Coronary artery (tissue), 2 donors: ENCODE data around the gene KRT71.
A peak's percentile ranks its signal among the peaks of the same experiment; 100 is the strongest.

Experiments
- DNase-seq: peaks from one replicate; pipeline ENCODE4 v3.0.0-alpha.2; 2017; ENCODE audit warnings: low spot score
- H3K27ac ChIP-seq, 2 donors: fragments of 200-600 bp; sonication (generic); one replicate each; pipeline ENCODE4 v1.5.1; 2016 to 2019
- H3K4me3 ChIP-seq: fragments of 200-600 bp; sonication (generic); 2 replicates; pipeline ENCODE4 v1.5.1; 2016; ENCODE audit warnings: mild to moderate bottlenecking, moderate library complexity
- TF ChIP-seq, protein P1 (sequence below): fragments of 200-600 bp; sonication (generic); IDR thresholded peaks from one replicate; pipeline ENCODE4 v1.5.1; 2019; ENCODE audit warnings: antibody characterized with exemption

The KRT71 gene

DNA sequence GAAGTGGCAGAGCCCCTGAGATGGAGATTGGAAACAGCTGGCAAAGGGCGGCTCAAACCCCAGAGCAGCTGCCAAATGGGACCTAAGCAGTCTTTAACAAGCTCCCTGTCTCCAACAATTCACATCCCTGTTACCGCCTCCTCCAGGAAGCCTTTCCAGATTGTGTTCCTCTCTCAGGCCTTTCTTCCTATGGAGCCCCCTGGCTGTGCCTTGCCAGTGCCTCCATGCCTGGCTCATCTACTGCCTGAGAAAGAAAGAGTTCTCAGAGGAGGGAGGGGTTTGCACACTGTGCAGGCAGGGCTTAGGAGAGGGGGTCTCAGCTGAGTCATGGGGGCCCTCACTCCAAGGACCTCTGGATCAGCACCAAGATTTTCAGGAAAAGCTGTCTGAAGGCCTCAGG is 29.5 kb upstream of the KRT71 start:
- no peak for DNase-seq
- Histone ChIP-seq H3K27ac (no peak overlapping the region), H3K4me3 (no peak overlapping the region)
- TF ChIP-seq, protein P1, sequence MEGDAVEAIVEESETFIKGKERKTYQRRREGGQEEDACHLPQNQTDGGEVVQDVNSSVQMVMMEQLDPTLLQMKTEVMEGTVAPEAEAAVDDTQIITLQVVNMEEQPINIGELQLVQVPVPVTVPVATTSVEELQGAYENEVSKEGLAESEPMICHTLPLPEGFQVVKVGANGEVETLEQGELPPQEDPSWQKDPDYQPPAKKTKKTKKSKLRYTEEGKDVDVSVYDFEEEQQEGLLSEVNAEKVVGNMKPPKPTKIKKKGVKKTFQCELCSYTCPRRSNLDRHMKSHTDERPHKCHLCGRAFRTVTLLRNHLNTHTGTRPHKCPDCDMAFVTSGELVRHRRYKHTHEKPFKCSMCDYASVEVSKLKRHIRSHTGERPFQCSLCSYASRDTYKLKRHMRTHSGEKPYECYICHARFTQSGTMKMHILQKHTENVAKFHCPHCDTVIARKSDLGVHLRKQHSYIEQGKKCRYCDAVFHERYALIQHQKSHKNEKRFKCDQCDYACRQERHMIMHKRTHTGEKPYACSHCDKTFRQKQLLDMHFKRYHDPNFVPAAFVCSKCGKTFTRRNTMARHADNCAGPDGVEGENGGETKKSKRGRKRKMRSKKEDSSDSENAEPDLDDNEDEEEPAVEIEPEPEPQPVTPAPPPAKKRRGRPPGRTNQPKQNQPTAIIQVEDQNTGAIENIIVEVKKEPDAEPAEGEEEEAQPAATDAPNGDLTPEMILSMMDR: no peak

DNA sequence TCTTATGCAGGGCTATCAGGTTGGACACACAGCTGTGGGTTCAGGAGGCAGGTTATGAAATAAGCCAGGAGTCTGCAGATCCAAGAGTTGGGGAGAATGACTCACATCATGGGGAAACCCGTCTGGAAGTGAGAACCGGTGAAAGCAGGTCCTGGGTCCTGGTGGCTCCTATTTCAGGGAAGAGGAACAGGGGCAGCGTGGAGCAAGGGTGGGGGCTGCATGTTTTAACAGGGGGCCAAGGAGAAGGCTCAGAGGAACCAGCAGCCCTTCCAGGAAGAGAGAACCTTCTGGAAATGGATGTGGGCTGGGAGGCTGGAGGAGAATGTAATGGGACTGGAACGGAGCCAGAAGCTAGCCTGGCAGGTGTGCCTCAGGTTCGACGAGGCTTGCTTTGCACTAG is 28.5 kb upstream of the KRT71 start:
- TF ChIP-seq, protein P1: no peak
- no peak overlapping the region for H3K27ac ChIP-seq
- peak; percentile 57 for DNase-seq
- no peak overlapping the region for H3K4me3 ChIP-seq

DNA sequence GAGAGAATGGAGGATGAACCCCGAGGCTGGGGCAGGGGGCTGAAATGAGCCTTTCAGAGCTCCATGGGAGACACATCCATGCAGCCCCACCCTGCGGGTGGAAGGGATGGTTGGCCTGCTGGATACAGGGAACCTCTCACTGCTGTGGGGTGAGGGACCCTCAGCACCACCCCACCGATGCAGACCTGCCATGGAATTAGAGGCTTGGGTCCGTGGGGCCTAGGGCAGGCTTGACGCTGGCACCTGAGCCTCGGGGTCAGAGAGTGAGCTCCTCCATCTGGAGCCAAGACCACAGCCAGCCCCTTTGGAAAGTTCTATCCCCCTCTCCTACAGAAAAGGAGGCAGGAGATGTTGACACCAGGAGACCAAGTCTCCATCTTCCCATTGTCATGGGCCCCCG is 28.1 kb upstream of the KRT71 start:
- Histone ChIP-seq H3K4me3 (no peak overlapping the region), H3K27ac (no peak overlapping the region)
- TF ChIP-seq, protein P1: no peak
- DNase-seq: peak; percentile 54

DNA sequence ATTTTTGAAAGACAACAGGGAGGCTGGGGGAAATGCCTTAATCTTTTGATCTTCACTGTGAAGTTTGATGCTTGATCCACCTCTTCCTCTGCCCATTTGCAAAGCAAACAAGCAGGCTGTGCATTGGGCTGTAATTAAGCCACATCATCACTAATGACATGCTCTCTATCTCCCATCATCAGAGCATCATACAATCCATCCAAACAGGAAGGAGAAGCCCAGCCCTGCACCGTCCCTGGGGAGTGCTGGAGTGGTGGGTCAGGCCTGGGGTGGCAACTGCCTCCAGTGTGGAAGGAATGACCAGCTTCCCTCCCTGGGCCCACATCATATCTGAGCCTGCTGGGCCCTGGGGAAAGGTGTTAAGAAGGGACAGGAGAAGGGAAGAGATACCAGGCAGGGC is 27.6 kb upstream of the KRT71 start:
- Histone ChIP-seq H3K4me3 (no peak overlapping the region), H3K27ac (no peak overlapping the region)
- TF ChIP-seq, protein P1: no peak
- peak; percentile 36 for DNase-seq

DNA sequence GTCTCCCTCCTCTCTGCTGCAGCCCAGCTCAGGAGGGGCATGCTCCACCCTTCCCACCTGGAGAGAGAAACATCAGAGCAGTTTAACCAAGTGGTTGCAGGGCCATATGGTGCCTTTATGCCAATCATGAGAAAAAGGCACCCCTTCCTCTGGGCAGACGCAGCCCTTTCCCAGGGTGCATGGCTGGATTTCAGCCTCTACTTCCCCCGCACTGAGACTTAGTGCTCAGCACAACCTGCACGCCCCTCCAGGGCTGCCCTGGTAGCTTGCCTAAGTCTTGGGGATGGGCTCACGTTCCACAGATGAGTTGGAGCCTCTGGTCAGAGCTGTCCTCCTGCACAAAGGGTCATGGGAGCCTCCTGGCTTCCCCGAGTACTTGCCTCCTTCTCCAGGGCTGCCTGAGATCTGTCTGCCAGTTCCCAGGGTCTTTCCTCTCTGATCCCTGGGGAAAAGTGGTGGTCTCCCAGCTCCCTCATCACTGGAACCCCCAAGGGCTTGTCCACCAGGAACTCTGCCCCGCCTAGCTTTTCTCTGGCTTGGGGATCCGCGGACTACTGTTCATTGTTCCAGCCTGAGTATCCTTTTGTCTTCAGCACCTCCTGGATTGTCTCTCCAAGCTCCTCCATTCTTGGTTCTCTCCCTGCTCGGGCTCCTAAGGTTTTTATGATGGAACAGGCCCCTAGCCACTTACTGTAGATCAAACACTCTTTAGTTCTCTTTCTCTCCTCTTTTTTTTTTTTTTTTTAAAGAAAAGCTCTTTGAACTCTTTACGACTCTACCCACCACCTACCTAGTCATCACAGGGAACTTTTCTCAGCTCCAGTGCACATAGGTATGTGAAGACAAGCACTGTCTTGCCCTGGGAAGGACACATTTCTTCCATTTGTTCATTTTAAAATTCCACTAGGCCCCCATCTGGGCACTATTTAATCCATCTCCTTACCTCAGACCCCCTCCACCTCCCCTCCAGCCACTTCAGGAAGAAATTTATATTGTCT is 26.8 kb upstream of the KRT71 start:
- Histone ChIP-seq H3K27ac (no peak overlapping the region), H3K4me3 (no peak overlapping the region)
- TF ChIP-seq, protein P1: no peak
- no peak for DNase-seq

DNA sequence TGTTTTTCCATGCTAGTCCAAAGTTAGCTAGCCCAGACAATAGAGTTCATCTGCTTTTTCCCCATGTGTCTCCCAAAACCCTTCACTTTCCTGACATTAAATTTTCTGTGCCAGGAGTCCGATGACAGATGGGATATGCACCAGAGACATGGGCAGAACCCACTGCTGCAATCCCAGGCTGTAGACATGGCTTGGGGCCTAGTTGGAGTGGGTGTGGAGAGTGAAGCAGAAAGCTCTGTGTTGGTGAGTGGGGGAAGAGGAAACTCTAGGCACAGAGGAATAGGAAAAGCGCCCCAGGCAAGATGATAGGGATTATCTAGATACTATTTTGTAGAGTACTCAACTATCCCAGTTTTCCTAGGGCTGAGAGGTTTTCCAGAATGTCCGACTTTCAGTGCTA is 25.5 kb upstream of the KRT71 start:
- Histone ChIP-seq H3K27ac (no peak overlapping the region), H3K4me3 (no peak overlapping the region)
- DNase-seq: no peak
- TF ChIP-seq, protein P1: no peak

DNA sequence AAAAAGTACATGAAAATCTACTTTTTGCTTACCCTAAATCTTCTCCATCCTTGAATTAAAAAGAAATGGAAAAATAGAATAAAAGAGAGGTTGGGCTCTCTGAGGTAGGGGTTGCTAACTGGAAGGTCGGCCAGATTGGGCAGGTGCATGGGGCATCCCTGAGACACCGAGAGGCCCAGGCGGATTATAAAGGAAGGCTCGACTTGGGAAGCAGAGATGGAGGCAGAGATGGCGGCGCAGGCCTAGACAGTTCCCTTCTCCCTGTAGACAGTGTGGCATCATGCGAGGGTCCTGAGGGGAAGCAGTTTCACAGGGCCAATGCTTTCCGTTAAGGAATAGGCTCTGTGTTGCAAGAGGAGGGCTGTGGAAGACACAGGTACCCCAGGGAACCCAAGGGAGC is 24.4 kb upstream of the KRT71 start:
- TF ChIP-seq, protein P1: no peak
- Histone ChIP-seq H3K4me3 (no peak overlapping the region), H3K27ac (no peak overlapping the region)
- no peak for DNase-seq
